Thymus (tissue), 11 donors: Measurements from ENCODE around the gene AHCYL1. TPM values are rescaled to one million over a fixed set of nuclear protein-coding genes. Genes with fewer than 3 reads are reported as not detected.
"Not testable (repeated sequence)": the region's sequence is repeated elsewhere in the genome, so short reads cannot be mapped to it uniquely, and the experiment has no call there.

Source experiments
- DNase-seq, 9 donors: peaks; one replicate each; pipeline ENCODE4 v3.0.0-alpha.2; 2013; ENCODE audit warnings: low spot score in 9 of 9, low read depth in 6 of 9, missing footprints in 1 of 9
- H3K27ac ChIP-seq, 2 donors: one replicate each; pipeline ENCODE4 v1.5.1; 2013; ENCODE audit warnings: control low read depth in 1 of 2, low read depth in 1 of 2, low read length in 1 of 2, mild to moderate bottlenecking in 1 of 2, moderate library complexity in 1 of 2
- H3K27me3 ChIP-seq, 2 donors: one replicate each; pipeline ENCODE4 v1.5.1; 2013; ENCODE audit warnings: low read length in 1 of 2; ENCODE audit not compliant: control insufficient read depth in 2 of 2, insufficient read depth in 1 of 2
- H3K36me3 ChIP-seq, 2 donors: one replicate each; pipeline ENCODE4 v1.5.1; 2013; ENCODE audit warnings: low read length in 1 of 2, mild to moderate bottlenecking in 1 of 2, moderate library complexity in 1 of 2; ENCODE audit not compliant: control insufficient read depth in 2 of 2, insufficient read depth in 2 of 2
- H3K4me1 ChIP-seq, 2 donors: one replicate each; pipeline ENCODE4 v1.5.1; 2013; ENCODE audit warnings: low read length in 2 of 2; ENCODE audit not compliant: control insufficient read depth in 2 of 2, insufficient read depth in 2 of 2
- H3K4me3 ChIP-seq, 2 donors: one replicate each; pipeline ENCODE4 v1.5.1; 2013; ENCODE audit warnings: low read length in 2 of 2, control low read depth in 1 of 2, mild to moderate bottlenecking in 1 of 2
- H3K9me3 ChIP-seq, 2 donors: one replicate each; pipeline ENCODE4 v1.5.1; 2013; ENCODE audit warnings: low read length in 1 of 2, mild to moderate bottlenecking in 1 of 2; ENCODE audit not compliant: control insufficient read depth in 2 of 2, insufficient read depth in 1 of 2
- WGBS: extraction: QIAGEN DNeasy Blood & Tissue Kit; methylation state at CpG from one replicate; pipeline ENCODE4 v1.1.7; 2013; 5-methylcytosine and 5-hydroxymethylcytosine counted together
- polyA plus RNA-seq: library from polyadenylated mRNA; stranded (reverse); fragments of 200-250 nt; gene quantifications from one replicate; pipeline ENCODE4 v1.2.3, GENCODE V29; 2013
- total RNA-seq: library from RNA; stranded (reverse); fragments of 120-200 nt; gene quantifications from one replicate; pipeline ENCODE4 v1.2.4, GENCODE V29; 2013
- donor health status: healthy.

The AHCYL1 gene
- total and polyA plus RNA-seq, 2 donors = 19.3 to 33.7 TPM

DNA sequence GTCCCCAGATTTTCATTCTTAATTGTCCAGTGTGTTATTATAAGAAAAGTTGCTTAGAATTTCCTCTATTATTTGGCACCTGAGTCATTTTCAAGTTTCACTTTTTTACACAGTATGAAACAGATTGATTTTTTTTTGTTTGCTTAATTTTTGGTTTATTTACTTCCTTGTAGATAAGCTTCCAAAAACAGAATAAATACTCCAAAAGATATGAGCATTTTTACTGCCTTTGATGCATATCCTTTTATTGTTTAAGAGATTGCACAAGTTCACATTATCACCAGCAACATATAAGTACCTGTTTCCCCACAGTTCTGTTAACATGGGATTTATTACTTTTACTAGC lies 36.3 kb upstream of the AHCYL1 start:
- DNase-seq = no peak
- Histone ChIP-seq H3K4me3 (no peak overlapping the region), H3K27ac (no peak overlapping the region), H3K27me3 (no peaks in the 10 kb centered on the region), H3K36me3 (no peaks in the 10 kb centered on the region), H3K9me3 (no peaks in the 10 kb centered on the region), H3K4me1 (no peaks in the 10 kb centered on the region)

DNA sequence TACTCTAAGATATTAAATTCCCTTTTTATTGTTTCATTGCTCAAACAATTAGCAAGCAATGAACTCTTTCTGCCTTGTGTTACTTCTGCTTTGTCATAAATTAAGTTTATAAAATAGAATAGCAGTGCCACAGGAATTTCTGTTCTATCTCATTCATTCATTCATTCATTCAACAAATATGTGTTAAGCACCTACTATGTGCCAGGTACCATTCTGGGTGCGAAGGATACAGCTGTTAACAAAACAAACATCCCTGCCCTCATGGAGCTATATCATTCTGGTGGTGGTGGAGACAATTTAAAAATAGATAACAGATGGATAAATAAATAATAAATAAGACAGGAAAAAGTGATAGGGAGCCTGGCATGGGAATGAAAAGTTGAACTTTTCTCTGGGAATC lies 34.5 kb upstream of the AHCYL1 start:
- H3K36me3 ChIP-seq = no peaks in the 10 kb centered on the region
- no peaks in the 10 kb centered on the region for H3K9me3 ChIP-seq
- no peak for DNase-seq
- H3K27ac ChIP-seq = no peak overlapping the region
- no peaks in the 10 kb centered on the region for H3K27me3 ChIP-seq
- H3K4me3 ChIP-seq = no peak overlapping the region
- H3K4me1 ChIP-seq = no peaks in the 10 kb centered on the region
- WGBS = 100% methylated on average over 1 of the region's 1 CpG

DNA sequence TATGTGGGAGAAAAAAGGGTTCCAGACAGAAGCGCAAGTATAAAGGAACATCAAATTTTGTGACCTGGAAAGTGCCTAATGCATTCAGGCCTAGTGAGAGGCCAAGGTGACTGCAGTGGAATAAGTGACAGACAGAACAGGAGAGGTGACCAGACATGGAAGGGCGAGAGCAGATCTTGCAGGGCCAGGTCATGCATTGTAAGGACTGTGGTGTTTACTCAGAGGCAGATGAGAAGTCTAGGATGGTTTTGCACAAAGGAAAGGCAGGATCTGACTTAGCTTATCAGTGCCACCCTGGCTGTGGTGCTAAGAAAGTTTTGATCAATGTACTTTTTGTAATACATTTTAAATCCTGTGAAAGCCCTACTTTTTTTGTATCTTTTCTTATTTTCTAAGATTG lies 34.1 kb upstream of the AHCYL1 start:
- H3K4me3 ChIP-seq = no peak overlapping the region
- 94% methylated on average over 2 of the region's 2 CpGs for WGBS
- DNase-seq = no peak
- H3K27me3 ChIP-seq = no peaks in the 10 kb centered on the region
- no peaks in the 10 kb centered on the region for H3K9me3 ChIP-seq
- H3K36me3 ChIP-seq = no peaks in the 10 kb centered on the region
- H3K4me1 ChIP-seq = no peaks in the 10 kb centered on the region
- no peak overlapping the region for H3K27ac ChIP-seq

DNA sequence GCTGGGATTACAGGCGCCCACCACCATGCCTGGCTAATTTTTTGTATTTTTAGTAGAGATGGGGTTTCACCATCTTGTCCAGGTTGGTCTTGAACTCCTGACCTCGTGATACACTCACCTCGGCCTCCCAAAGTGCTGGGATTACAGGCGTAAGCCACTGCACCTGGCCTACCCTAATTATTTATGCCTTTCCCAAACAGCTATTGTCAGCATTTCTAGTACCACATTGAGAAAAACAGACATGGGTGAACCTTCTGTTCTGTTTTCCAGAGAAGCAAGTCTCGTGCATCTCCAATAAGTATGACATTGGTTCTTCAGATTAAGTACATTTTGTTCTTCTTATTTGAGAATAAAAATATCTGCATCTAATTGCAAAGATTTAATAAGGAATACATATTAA lies 33.1 kb upstream of the AHCYL1 start:
- H3K27me3 ChIP-seq, H3K27ac ChIP-seq, DNase-seq, H3K4me1 ChIP-seq, H3K36me3 ChIP-seq, H3K4me3 ChIP-seq, H3K9me3 ChIP-seq: not testable (repeated sequence)
- WGBS = 99% methylated on average over 5 of the region's 5 CpGs

DNA sequence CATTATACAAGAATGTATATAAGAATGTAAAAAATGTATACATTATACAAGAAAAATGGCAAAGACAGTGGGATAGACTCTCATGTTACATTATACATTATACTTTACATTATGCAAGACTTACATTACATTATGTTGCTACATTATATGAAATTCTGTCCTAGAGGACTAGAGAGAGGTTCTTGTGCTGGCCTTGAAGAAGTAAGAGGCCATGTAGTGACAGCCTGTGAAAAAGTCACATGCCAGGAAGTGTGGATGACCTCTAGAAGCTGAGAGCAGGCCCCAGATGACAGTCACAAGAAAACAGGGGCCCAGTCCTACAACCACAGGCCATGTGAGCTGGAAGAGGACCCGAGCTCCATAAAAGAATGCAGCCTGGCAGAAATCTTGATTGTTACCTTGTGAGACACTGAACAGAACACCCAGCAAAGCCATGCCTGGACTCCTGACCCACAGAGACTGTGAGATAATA lies 30.5 kb upstream of the AHCYL1 start:
- H3K27me3 ChIP-seq = no peaks in the 10 kb centered on the region
- no peak overlapping the region for H3K4me3 ChIP-seq
- H3K4me1 ChIP-seq = no peaks in the 10 kb centered on the region
- WGBS = 92% methylated on average over 1 of the region's 1 CpG
- DNase-seq = no peak
- H3K9me3 ChIP-seq = no peaks in the 10 kb centered on the region
- no peak overlapping the region for H3K27ac ChIP-seq
- no peaks in the 10 kb centered on the region for H3K36me3 ChIP-seq

DNA sequence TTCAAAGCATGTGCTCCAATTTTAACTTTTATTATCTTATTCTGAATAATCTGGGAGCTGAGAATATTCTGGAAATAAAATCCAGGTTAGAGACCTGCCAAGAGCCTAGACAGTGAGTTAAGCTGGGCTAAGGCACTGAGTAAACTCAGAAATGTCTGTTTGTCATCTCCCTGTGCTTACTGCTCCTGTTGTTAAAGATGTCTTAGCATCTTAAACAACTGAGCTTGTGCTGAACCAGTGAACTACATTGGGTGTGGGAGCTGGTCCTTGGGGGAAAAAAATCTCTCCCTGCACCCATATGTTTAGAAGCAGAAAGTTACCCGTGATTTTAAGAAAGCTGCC lies 25.0 kb upstream of the AHCYL1 start:
- Histone ChIP-seq H3K4me3 (no peak overlapping the region), H3K27ac (no peak overlapping the region), H3K9me3 (no peaks in the 10 kb centered on the region), H3K36me3 (no peaks in the 10 kb centered on the region), H3K4me1 (no peaks in the 10 kb centered on the region), H3K27me3 (no peaks in the 10 kb centered on the region)
- WGBS = 92% methylated on average over 1 of the region's 1 CpG
- DNase-seq = no peak

DNA sequence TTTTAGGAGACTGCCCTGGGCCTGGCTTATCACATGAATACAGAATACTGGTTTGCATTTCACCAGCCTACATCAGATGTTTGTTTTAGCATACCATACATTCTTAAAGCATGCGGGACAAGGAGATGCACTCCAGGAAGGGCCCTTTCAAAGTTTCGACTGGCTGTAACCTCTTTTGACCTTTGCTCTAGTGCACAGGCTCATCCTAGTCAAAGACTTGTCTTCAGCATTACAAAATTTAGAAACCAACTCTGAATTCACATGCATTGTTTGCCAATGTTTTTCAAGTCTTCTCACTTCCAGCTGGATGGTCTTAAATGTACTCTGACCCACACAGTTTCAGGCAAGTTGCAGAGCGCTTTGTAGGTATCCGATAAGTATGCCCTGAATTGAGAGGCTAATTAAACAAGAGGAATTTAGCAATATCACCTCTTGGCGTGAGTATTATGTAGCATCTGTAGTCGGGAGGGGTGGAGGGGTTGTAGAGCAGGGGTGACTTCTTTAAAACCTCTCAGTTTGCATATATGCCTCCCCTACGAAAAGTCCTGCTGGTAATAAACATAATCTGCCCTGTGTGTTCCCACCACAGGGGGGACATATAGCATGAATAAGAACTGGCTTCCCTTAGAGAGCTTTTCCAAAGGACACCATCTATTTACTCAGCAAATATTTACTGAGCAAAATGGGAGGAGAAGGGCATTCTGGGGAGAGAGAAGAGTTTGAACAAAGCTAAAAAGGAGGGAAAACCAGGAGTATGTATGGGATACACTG lies 24.4 kb upstream of the AHCYL1 start:
- H3K27me3 ChIP-seq = no peaks in the 10 kb centered on the region
- no peak overlapping the region for H3K27ac ChIP-seq
- DNase-seq = no peak
- WGBS = 94% methylated on average over 7 of the region's 7 CpGs
- H3K4me3 ChIP-seq = no peak overlapping the region
- no peaks in the 10 kb centered on the region for H3K9me3 ChIP-seq
- no peaks in the 10 kb centered on the region for H3K4me1 ChIP-seq
- H3K36me3 ChIP-seq = no peaks in the 10 kb centered on the region

DNA sequence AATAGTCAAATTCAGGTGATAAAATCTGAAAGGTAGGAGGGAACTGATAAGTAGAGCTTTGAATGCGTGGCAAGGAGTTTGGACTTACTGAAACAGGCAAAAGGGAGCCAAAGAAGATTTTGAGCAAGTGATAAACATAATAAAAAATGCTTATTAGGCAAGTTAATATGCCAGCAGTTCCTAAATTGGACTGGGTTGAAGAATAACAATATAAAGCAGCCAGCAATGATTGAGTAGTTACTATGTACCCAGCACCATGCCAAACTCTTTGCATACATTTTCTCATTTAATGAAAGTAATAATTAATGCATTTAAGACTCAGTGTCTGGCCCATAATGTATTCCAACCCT lies 23.8 kb upstream of the AHCYL1 start:
- Histone ChIP-seq H3K27me3 (no peaks in the 10 kb centered on the region), H3K27ac (no peak overlapping the region), H3K36me3 (no peaks in the 10 kb centered on the region)

DNA sequence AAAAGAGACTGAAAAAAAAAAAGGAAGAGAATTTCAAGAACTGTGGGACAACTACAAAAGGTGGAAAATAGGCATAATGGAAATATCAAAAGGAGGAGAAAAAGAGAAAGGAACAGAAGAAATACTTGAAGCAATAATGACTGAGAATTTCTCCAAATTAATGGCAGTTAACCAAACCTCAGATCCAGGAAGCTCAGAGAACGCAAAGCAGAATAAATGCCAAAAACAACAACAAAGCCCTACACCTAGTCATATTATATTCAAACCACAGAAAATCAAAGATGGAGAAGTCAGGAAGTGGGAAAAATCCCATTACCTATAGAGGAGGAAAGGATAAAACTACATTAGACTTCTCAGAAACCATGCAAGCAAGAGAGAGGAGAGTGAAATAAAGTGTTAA lies 20.7 kb upstream of the AHCYL1 start:
- Histone ChIP-seq H3K27ac (no peak overlapping the region), H3K4me1 (no peaks in the 10 kb centered on the region), H3K36me3 (no peaks in the 10 kb centered on the region), H3K27me3 (no peaks in the 10 kb centered on the region), H3K4me3 (no peak overlapping the region), H3K9me3 (no peaks in the 10 kb centered on the region)
- 92% methylated on average over 1 of the region's 1 CpG for WGBS
- no peak for DNase-seq

More for the DNA sequence above, 23.8 kb upstream of the AHCYL1 start:
- 94% methylated on average over 1 of the region's 1 CpG for WGBS
- no peak for DNase-seq
- H3K4me3 ChIP-seq = no peak overlapping the region
- no peaks in the 10 kb centered on the region for H3K9me3 ChIP-seq
- no peaks in the 10 kb centered on the region for H3K4me1 ChIP-seq
